ENCODE data around the gene CHURC1.

CHURC1 gene

GRCh38 chr14:64973826-64974225 is 59.6 kb downstream of the CHURC1 start:
- Histone ChIP-seq H3K27ac (ENCODE audit: low read length) (no peak overlapping the region), H3K4me2 (ENCODE audit: insufficient read depth, low read length) (no peak overlapping the region), H3K9ac (ENCODE audit: low read depth, low read length) (no peak overlapping the region), H4K20me1 (ENCODE audit: insufficient read depth, low read length) (0 out of 2 replicates have a peak, but pooled peaks cover 7% of the 10 kb centered on the region), H3K79me2 (ENCODE audit: insufficient read depth, low read length) (no peaks in the 10 kb centered on the region), H3K36me3 (ENCODE audit: insufficient read depth, low read length) (no peaks in the 10 kb centered on the region), H3K9me3 (ENCODE audit: insufficient read depth, low read length, severe bottlenecking) (no peaks in the 10 kb centered on the region), H2AFZ (ENCODE audit: low read depth, low read length) (no peak overlapping the region), H3K4me1 (ENCODE audit: insufficient read depth, low read length) (peaks cover 25% of the 10 kb centered on the region), H3K27me3 (ENCODE audit: insufficient read depth, low read length, poor library complexity) (no peaks in the 10 kb centered on the region), H3K4me3 (ENCODE audit: low read depth in 1 of 2, low read length in 2 of 2) (no peak overlapping the region)
- DNase-seq = no peak
- no peak for ATAC-seq (ENCODE audit: insufficient read depth, low read depth)
- TF ChIP-seq, protein P1, sequence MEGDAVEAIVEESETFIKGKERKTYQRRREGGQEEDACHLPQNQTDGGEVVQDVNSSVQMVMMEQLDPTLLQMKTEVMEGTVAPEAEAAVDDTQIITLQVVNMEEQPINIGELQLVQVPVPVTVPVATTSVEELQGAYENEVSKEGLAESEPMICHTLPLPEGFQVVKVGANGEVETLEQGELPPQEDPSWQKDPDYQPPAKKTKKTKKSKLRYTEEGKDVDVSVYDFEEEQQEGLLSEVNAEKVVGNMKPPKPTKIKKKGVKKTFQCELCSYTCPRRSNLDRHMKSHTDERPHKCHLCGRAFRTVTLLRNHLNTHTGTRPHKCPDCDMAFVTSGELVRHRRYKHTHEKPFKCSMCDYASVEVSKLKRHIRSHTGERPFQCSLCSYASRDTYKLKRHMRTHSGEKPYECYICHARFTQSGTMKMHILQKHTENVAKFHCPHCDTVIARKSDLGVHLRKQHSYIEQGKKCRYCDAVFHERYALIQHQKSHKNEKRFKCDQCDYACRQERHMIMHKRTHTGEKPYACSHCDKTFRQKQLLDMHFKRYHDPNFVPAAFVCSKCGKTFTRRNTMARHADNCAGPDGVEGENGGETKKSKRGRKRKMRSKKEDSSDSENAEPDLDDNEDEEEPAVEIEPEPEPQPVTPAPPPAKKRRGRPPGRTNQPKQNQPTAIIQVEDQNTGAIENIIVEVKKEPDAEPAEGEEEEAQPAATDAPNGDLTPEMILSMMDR (IDR thresholded peaks at IDR 0.05; ENCODE audit: borderline replicate concordance, extremely low read depth, low read length, poor library complexity, severe bottlenecking) = no peak
- TF ChIP-seq EZH2 (IDR thresholded peaks at IDR 0.05; ENCODE audit: borderline replicate concordance, low read depth, low read length, severe bottlenecking) = no peak

GRCh38 chr14:64974563-64974962 is 60.3 kb downstream of the CHURC1 start:
- ATAC-seq (ENCODE audit: insufficient read depth, low read depth) = no peak
- H3K9me3 ChIP-seq (ENCODE audit: insufficient read depth, low read length, severe bottlenecking) = no peaks in the 10 kb centered on the region
- H3K27ac ChIP-seq (ENCODE audit: low read length) = no peak overlapping the region
- no peak overlapping the region for H3K4me3 ChIP-seq (ENCODE audit: low read depth in 1 of 2, low read length in 2 of 2)
- no peak overlapping the region for H2AFZ ChIP-seq (ENCODE audit: low read depth, low read length)
- no peak for TF ChIP-seq EZH2 (IDR thresholded peaks at IDR 0.05; ENCODE audit: borderline replicate concordance, low read depth, low read length, severe bottlenecking)
- TF ChIP-seq, protein P1 (IDR thresholded peaks at IDR 0.05; ENCODE audit: borderline replicate concordance, extremely low read depth, low read length, poor library complexity, severe bottlenecking) = no peak
- no peak overlapping the region for H3K9ac ChIP-seq (ENCODE audit: low read depth, low read length)
- H3K4me1 ChIP-seq (ENCODE audit: insufficient read depth, low read length) = peaks cover 24% of the 10 kb centered on the region
- H3K27me3 ChIP-seq (ENCODE audit: insufficient read depth, low read length, poor library complexity) = no peaks in the 10 kb centered on the region
- 0 out of 2 replicates have a peak, but pooled peaks cover 7% of the 10 kb centered on the region for H4K20me1 ChIP-seq (ENCODE audit: insufficient read depth, low read length)
- DNase-seq = no peak
- no peaks in the 10 kb centered on the region for H3K36me3 ChIP-seq (ENCODE audit: insufficient read depth, low read length)
- no peaks in the 10 kb centered on the region for H3K79me2 ChIP-seq (ENCODE audit: insufficient read depth, low read length)
- no peak overlapping the region for H3K4me2 ChIP-seq (ENCODE audit: insufficient read depth, low read length)

GRCh38 chr14:64979336-64980074 is 65.2 kb downstream of the CHURC1 start:
- Histone ChIP-seq H3K4me2 (ENCODE audit: insufficient read depth, low read length) (no peak overlapping the region), H3K27me3 (ENCODE audit: insufficient read depth, low read length, poor library complexity) (no peaks in the 10 kb centered on the region), H2AFZ (ENCODE audit: low read depth, low read length) (no peak overlapping the region), H3K9me3 (ENCODE audit: insufficient read depth, low read length, severe bottlenecking) (no peaks in the 10 kb centered on the region), H4K20me1 (ENCODE audit: insufficient read depth, low read length) (no peaks in the 10 kb centered on the region), H3K4me1 (ENCODE audit: insufficient read depth, low read length) (peaks cover 4% of the 10 kb centered on the region), H3K27ac (ENCODE audit: low read length) (no peak overlapping the region), H3K9ac (ENCODE audit: low read depth, low read length) (no peak overlapping the region), H3K4me3 (ENCODE audit: low read depth in 1 of 2, low read length in 2 of 2) (no peak overlapping the region), H3K79me2 (ENCODE audit: insufficient read depth, low read length) (no peaks in the 10 kb centered on the region), H3K36me3 (ENCODE audit: insufficient read depth, low read length) (no peaks in the 10 kb centered on the region)
- TF ChIP-seq EZH2 (IDR thresholded peaks at IDR 0.05; ENCODE audit: borderline replicate concordance, low read depth, low read length, severe bottlenecking) = no peak
- TF ChIP-seq, protein P1 (IDR thresholded peaks at IDR 0.05; ENCODE audit: borderline replicate concordance, extremely low read depth, low read length, poor library complexity, severe bottlenecking) = no peak
- DNase-seq (no peak), ATAC-seq (ENCODE audit: insufficient read depth, low read depth) (no peak)
